GM10266 (cell line): Measurements from ENCODE around the gene BOC.

Experiments
- DNase-seq: peaks from one replicate; pipeline ENCODE4 v3.0.0; 2012; ENCODE audit errors: extremely low spot score
- TF ChIP-seq, protein P1 (sequence below): IDR thresholded peaks from 2 replicates; pipeline ENCODE4 v1.5.1; 2012; ENCODE audit warnings: mild to moderate bottlenecking, low read depth; ENCODE audit not compliant: control insufficient read depth, insufficient read depth; ENCODE audit errors: missing control alignments

BOC gene

DNA sequence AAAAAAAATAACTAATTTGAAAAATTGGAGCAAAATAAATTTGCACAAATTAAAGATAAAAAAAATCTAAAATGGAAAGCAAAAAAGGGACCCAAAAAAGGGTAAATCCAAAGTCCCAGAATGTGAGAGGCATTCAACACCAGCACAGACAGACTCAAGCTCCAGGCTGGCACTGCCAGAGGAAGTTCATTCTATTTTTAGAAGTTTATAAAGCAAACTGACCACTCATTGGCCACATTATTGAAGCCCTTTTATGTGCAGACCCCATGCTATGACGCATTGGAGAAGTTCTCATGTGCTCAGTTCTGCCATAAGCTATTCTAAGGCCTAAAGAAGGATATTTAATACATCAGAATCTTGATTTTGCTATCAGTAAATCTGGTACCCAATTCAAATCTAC, 17.6 kb upstream of the BOC start:
- no peak for DNase-seq
- TF ChIP-seq, protein P1, sequence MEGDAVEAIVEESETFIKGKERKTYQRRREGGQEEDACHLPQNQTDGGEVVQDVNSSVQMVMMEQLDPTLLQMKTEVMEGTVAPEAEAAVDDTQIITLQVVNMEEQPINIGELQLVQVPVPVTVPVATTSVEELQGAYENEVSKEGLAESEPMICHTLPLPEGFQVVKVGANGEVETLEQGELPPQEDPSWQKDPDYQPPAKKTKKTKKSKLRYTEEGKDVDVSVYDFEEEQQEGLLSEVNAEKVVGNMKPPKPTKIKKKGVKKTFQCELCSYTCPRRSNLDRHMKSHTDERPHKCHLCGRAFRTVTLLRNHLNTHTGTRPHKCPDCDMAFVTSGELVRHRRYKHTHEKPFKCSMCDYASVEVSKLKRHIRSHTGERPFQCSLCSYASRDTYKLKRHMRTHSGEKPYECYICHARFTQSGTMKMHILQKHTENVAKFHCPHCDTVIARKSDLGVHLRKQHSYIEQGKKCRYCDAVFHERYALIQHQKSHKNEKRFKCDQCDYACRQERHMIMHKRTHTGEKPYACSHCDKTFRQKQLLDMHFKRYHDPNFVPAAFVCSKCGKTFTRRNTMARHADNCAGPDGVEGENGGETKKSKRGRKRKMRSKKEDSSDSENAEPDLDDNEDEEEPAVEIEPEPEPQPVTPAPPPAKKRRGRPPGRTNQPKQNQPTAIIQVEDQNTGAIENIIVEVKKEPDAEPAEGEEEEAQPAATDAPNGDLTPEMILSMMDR, result no peak

DNA sequence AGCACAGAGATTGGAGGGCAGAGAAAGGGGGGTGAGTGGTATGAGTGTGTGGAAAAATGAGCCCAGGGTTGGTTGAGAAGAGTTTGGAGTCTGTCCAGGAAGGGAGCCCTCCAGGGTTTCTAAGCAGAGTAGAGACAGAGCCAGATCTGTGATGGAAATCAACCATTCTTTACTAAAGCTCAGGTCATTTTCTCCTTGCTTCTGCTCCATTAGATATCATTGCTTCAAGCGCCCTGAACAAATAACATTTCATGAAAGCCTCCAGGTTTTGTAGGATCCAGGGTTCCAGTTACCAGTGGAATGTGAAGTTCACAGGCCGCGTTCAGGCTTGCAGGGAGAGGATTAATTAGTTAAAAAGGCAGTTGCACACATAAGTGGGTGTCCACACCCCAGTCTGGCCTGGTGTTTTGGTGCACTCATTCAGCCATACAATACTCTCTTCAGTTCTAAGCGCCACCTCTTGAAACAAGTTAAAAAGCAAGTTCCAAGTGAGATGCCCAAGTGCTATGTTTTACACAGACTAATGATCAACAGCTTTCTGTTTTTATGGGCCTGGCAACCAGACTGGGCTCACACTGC, 16.4 kb upstream of the BOC start:
- no peak for DNase-seq

DNA sequence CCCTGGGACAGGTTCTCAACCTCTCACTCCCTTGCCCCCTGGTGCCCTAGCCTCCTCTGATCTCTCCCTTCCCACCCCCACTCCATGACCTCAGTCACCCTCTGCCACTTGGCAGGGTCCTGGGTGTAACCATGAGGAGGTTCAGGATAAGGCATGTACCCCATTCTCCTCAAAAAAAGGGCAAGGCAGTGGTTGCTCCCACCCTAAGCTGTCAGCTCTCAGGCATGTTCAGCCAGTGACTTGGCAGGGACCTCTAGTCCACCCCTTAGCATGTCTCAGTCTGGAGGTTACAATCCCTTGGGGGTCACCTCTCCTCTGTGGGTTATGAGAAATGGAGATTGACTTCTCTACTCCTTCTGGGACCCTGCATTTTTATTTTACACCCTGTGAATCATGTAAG, 11.0 kb upstream of the BOC start:
- TF ChIP-seq, protein P1, result no peak
- no peak for DNase-seq

More for the DNA sequence above, 16.4 kb upstream of the BOC start:
- TF ChIP-seq, protein P1, result no peak

DNA sequence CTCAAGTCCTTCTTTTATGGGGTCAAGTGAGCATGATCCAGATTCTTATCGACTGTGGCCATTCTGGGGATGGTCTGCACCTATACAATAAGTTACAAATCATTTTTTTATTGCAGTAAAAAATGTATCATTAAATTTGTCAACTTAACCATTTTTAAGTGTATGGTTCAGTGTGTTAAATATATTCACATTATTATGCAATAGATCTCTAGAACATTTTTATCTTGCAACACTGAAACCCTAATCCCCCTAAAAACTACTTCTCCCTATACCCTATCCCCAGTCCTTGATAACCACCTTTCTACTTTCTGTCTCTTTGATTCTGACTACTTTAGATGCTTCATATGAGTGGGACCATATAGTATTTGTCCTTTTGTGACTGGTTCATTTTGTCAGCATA, 10.4 kb upstream of the BOC start:
- no peak for DNase-seq
- TF ChIP-seq, protein P1, result no peak

DNA sequence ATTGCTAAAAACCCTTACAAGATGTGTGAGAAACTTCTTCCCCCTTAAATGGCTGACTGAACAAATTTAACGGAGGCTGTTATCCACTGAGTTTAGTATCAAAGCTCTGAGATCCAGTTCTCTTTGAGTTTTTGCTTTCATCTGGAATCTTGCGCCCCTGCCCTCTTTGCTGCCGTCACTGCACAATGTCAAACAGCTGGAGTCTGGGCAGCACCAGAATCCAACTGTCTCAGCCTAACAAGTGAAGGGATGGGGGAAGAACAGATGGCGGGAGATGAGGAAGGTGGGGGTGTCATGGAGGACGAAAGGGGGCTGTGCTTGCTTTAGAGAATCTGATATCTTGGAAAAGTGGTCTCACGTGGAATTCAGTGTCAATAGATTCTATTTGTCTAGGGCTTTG, 7.0 kb upstream of the BOC start:
- DNase-seq, result no peak
- TF ChIP-seq, protein P1, result no peak

DNA sequence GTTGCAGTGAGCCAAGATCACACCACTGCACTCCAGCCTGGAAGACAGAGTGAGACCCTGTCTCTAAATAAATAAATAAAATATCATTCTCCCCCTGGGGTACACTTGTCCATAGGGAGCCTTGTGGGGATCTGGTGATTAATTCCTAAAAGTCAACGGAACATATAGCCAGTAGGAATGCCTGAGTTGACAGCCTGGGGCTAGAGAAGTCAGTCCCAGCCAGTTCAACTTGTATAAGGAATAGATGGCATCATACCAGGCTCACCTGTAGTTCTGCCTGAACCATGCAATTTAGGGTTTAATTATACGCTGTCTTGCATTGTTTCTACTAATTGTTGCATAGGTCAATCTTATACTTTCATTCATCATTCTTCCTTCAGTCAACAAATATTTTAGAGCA, 5.9 kb upstream of the BOC start:
- TF ChIP-seq, protein P1, result no peak
- DNase-seq, result no peak

DNA sequence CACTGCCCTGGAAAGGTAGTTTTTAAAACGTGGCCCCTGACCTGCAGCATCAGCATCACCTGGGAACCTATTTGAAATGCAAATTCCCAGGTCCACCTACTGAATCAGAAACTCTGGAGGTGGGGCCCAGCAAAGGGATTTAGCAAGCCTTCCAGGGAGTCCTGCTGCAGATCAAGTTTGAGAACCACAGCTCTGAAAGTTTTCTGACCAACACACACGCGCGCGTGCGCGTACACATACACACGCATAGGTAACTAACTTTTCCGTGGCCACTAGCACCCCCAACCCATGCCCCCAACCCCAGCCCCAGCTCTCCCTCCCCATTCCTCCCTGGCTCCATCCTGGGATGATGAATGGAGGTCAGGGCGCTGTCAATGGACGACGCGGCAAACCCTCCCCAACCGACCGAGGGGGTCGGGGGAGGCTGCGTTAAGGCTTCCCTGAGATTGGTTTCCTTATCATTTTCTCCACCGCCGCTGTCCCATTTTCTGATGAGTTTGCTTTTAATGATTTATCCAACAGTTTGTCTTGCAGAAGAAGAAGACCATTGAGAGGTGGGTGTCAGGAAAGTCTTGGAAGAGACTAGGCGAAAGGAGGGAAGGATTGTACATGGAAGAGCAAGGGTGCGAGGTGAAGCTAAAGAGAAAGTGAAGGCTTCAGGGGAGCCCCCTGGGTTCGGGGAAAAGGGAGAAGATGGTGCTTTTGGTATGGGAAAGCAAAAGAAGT, 590 bp upstream of the BOC start:
- TF ChIP-seq, protein P1, result no peak
- no peak for DNase-seq
